NB4 (cell line): ENCODE results near the gene TRAF3.
"Not testable (repeated sequence)": the region's sequence is repeated elsewhere in the genome, so short reads cannot be mapped to it uniquely, and the experiment has no call there.

Experiments used
- DNase-seq: peaks from one replicate; pipeline ENCODE4 v3.0.0; 2010; ENCODE audit warnings: low read depth
- H3K4me3 ChIP-seq: one replicate; pipeline ENCODE4 v1.5.1; 2011; ENCODE audit warnings: mild to moderate bottlenecking, low read depth, low read length, moderate library complexity
- CTCF ChIP-seq: IDR thresholded peaks from one replicate; pipeline ENCODE4 v1.5.1; 2012; ENCODE audit warnings: low read depth, low read length
- MAX ChIP-seq: IDR thresholded peaks from 2 replicates; pipeline ENCODE4 v1.6.1; 2011; ENCODE audit warnings: low read depth, low read length
- MYC ChIP-seq: IDR thresholded peaks from 2 replicates; pipeline ENCODE4 v1.6.1; 2011; ENCODE audit warnings: low read depth, low read length
- POLR2A ChIP-seq: IDR thresholded peaks from 2 replicates; pipeline ENCODE4 v1.6.1; 2011; ENCODE audit warnings: mild to moderate bottlenecking; ENCODE audit not compliant: insufficient read length; ENCODE audit errors: extremely low read depth

TRAF3 gene

GRCh38 chr14:102758087-102758486 lies 19.2 kb upstream of the TRAF3 start:
- DNase-seq = no peak
- TF ChIP-seq CTCF = no peak
- TF ChIP-seq MAX = no peak
- TF ChIP-seq MYC = no peak
- TF ChIP-seq POLR2A = no peak
- H3K4me3 ChIP-seq = no peak overlapping the region

- no peak for DNase-seq
- no peak overlapping the region for H3K4me3 ChIP-seq
- TF ChIP-seq MAX (no peak), POLR2A (no peak), MYC (no peak), CTCF (no peak)
Measured at GRCh38 chr14:102759456-102760187, 17.6 kb upstream of the TRAF3 start.

GRCh38 chr14:102760496-102761193 lies 16.6 kb upstream of the TRAF3 start:
- no peak for TF ChIP-seq POLR2A
- TF ChIP-seq MAX = no peak
- TF ChIP-seq MYC = no peak
- TF ChIP-seq CTCF = no peak
- DNase-seq = no peak
- H3K4me3 ChIP-seq = no peak overlapping the region

- no peak overlapping the region for H3K4me3 ChIP-seq
- no peak for DNase-seq
- TF ChIP-seq MAX (no peak), POLR2A (no peak), MYC (no peak), CTCF (no peak)
Measured at GRCh38 chr14:102761206-102761605, 16.0 kb upstream of the TRAF3 start.

GRCh38 chr14:102764220-102764671 lies 13.0 kb upstream of the TRAF3 start:
- no peak overlapping the region for H3K4me3 ChIP-seq
- TF ChIP-seq POLR2A (no peak), MAX (no peak), MYC (no peak), CTCF (no peak)
- DNase-seq = no peak

- DNase-seq, H3K4me3 ChIP-seq: not testable (repeated sequence)
Measured at GRCh38 chr14:102765770-102766169, 11.5 kb upstream of the TRAF3 start.
